Renal cortical epithelial cell (primary cell): ENCODE measurements around the gene PTPN14. TPM values are rescaled to one million over a fixed set of nuclear protein-coding genes. Genes with fewer than 3 reads are reported as not detected.

Experiments used
- DNase-seq: peaks from one replicate; pipeline ENCODE4 v3.0.0-alpha.2; 2011; ENCODE audit warnings: low read depth
- total RNA-seq: library from RNA; depleted of rRNA; stranded (reverse); fragments of >200 nt; gene quantifications from 2 replicates; pipeline ENCODE4 v1.2.3, GENCODE V29; 2014

PTPN14 gene
- total RNA-seq, 1 donor from 2014 or later, result 114 TPM

GRCh38 chr1:214400131-214400530 lies 151.3 kb downstream of the PTPN14 start:
- peak; percentile 39 for DNase-seq

GRCh38 chr1:214398490-214398889 lies 152.9 kb downstream of the PTPN14 start:
- no peak for DNase-seq

DNA sequence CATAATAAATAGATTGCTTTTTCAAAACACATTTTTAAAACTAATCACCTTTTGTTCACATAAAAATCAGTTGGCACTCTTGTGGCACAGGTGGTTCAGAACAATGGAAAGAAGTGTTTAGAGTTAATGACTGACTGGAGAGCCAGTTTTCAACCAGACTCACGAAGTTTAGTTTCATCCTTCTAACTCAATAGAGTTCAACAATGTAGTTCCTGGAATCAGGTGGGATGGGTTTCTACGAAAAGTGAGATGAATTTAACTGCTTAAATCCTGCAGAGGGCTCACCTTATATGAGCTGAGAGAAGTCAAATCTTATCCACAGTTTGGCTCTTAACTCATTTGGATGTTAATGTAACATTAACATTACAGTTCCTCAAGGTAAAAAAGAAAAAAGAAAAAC lies 153.9 kb downstream of the PTPN14 start:
- peak; percentile 84 for DNase-seq

DNA sequence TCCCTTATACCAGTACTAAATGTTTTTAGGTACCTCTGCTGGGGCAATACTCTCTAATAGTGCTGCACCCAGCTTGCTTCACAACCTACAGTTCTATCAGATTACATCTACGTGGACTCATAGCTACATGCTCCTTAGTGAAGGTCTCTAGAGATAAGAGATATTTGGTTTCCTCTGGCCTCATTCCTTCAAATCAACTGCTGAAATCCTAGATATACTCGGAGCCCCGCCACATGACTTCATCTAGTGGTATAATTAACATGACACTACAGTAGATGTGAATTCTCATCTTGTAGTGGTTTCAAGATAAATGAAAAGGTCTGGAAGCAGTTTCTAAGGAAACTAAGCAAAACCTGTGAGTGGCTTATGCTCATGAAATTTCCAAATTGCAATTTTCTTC lies 155.1 kb downstream of the PTPN14 start:
- DNase-seq, result no peak

DNA sequence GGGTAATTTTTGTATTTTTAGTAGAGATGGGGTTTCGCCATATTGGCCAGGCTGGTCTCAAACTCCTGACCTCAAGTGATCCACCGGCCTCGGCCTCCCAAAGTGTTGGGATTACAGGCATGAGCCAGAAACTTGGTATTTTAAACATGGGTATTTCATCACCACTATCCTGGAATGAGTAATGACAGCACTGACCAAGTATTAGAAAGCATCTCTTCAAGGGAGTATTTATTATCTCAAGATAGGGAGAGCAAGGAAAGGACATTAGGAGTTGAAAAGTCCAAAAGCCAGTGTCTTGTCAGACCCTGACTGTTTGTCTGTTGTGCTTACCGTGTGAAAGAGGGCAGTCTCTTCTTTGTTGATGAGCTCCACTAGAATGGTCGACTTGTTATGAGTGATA lies 156.8 kb downstream of the PTPN14 start:
- DNase-seq, result peak; percentile 90

GRCh38 chr1:214393086-214393485 lies 158.3 kb downstream of the PTPN14 start:
- DNase-seq, result no peak

DNA sequence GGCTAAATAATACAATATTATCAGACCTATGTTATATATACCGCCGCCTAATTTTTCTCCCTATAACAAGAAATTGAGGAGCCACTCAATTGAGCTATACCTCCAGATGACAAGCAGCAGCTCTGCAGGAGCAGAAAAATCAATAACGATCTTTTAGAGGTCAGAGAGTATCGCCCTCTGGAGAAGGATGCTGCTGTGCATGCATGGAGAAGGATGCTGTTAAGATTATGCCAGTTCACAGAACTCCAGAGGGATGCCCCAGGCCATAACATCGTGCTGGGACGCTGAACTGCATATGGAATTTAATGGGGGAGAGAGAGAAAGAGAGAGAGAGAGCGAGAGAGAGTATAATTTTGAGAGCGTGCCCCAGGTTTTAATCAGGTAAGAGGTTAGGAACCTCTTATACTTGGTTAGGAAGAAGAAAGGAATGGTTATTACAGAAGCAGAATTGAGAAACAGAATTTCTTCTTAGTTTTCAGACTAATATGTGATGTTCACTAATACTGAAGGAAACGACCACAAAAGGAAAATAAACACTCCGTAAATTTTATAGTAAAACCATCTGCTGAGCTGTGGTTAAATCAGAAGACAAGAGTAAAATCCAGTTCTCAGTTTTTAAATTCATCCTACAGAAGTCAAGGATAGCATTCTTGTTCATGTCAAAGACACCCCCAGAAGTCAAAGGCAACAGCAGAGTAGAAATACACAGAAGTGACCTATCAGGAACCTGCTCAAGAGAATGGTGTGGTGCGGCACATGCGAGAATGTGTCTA lies 159.3 kb downstream of the PTPN14 start:
- no peak for DNase-seq

GRCh38 chr1:214389734-214390133 lies 161.7 kb downstream of the PTPN14 start:
- no peak for DNase-seq

- peak; percentile 18 for DNase-seq
These were observed 164.7 kb downstream of the PTPN14 start for GRCh38 chr1:214386747-214387146.

- DNase-seq, result no peak
These were observed 165.1 kb downstream of the PTPN14 start for GRCh38 chr1:214386333-214386732.

- DNase-seq, result no peak
These were observed 166.0 kb downstream of the PTPN14 start for GRCh38 chr1:214385428-214385827.

GRCh38 chr1:214384373-214385079 lies 166.9 kb downstream of the PTPN14 start:
- DNase-seq, result no peak

- no peak for DNase-seq
These were observed 167.7 kb downstream of the PTPN14 start for GRCh38 chr1:214383381-214384372.

- DNase-seq, result no peak
These were observed 170.3 kb downstream of the PTPN14 start for GRCh38 chr1:214380986-214381695.

DNA sequence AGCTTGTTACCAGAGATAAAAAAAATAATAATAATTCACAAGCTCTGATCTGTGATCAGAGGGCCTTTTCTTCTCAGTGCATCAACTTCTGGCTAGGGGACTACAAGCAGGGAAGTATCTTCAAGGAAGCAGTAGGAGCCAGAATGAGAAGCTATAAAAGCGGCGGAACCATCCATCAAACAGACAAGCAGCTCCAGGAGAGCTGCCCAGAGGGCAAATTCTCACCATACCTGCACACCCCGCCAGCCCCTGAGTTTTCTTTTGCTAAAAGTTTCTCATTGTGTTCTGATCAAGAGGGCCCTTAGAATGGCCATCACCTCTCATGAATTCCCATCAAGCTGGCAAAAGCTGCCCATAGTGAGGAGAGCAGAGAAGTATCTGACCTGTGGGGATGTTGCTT lies 171.0 kb downstream of the PTPN14 start:
- DNase-seq, result peak; percentile 60

GRCh38 chr1:214379236-214379970 lies 172.0 kb downstream of the PTPN14 start:
- no peak for DNase-seq

GRCh38 chr1:214378492-214378891 lies 172.9 kb downstream of the PTPN14 start:
- DNase-seq, result no peak

GRCh38 chr1:214377886-214378285 lies 173.5 kb downstream of the PTPN14 start:
- peak; percentile 33 for DNase-seq

- no peak for DNase-seq
These were observed 173.9 kb downstream of the PTPN14 start for GRCh38 chr1:214377485-214377884.

DNA sequence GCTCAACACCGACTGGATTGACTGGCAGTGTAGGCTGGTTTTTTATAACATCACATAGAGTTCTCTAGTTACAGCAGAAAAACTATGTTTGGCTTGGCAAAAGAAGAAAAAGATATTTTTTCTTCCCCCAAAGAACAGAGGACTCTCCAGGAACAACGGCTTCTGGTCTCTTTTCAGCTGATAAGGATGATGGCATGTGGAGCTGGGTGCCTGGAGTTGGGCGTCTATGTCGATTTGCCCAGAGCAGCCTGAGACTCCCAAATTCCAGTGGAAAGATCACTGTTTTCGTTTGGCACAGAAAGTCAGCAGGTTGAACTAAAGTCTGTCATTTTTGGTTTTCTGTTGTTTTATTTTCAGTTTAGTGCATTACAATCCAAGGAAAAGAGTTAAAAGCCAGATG lies 179.3 kb downstream of the PTPN14 start:
- no peak for DNase-seq

GRCh38 chr1:214370615-214371014 lies 180.8 kb downstream of the PTPN14 start:
- DNase-seq, result no peak
